Measurements from ENCODE around the gene ST3GAL6. TPM values are rescaled to one million over a fixed set of nuclear protein-coding genes. Genes with fewer than 3 reads are reported as not detected.

ST3GAL6 gene
- polyA plus RNA-seq, 1 donor from 2014 or later, result 3.7 TPM

DNA sequence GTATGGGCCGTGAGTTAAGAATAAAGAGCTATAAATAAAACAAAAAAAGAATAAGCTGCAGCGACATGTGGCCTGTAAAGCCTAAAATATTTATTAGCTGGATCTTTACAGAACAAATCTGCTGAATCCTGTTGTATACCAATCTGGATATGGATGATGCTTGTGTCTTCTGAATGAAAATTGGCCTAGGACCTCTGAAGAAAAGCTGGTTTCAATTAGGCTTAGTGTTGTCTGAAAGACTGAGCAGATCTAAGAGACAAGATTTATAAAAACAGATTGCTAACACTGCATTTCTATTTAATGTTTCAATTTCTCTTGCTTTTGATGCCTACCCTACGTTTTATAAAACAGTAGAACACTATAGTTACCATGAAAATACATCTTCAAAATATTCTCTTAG is 57.9 kb downstream of the ST3GAL6 start:
- H2AFZ ChIP-seq (ENCODE audit: low read depth, low read length), result no peak overlapping the region
- H3K9me2 ChIP-seq (ENCODE audit: insufficient read depth, low read length), result no peaks in the 10 kb centered on the region
- no peak overlapping the region for H3K4me2 ChIP-seq (ENCODE audit: low read length)
- H3K27ac ChIP-seq (ENCODE audit: low read length), result no peak overlapping the region
- TF ChIP-seq RAD21 (conservative IDR thresholded peaks at IDR 0.05), result no peak
- TF ChIP-seq SMC3 (conservative IDR thresholded peaks at IDR 0.05; ENCODE audit: poor library complexity), result no peak
- no peak for TF ChIP-seq EZH2 (IDR thresholded peaks at IDR 0.05; ENCODE audit: borderline replicate concordance, insufficient read depth, low read length, poor library complexity, severe bottlenecking)
- TF ChIP-seq EP300 (conservative IDR thresholded peaks at IDR 0.05; ENCODE audit: poor library complexity, severe bottlenecking), result no peak
- TF ChIP-seq TAF1 (IDR thresholded peaks at IDR 0.05; ENCODE audit: low read depth), result no peak
- TF ChIP-seq MXI1 (conservative IDR thresholded peaks at IDR 0.05; ENCODE audit: poor library complexity, severe bottlenecking), result no peak
- TF ChIP-seq REST (IDR thresholded peaks at IDR 0.05; ENCODE audit: borderline replicate concordance), result no peak
- no peak for TF ChIP-seq POLR2AphosphoS5 (IDR thresholded peaks at IDR 0.05)
- TF ChIP-seq, protein P1, sequence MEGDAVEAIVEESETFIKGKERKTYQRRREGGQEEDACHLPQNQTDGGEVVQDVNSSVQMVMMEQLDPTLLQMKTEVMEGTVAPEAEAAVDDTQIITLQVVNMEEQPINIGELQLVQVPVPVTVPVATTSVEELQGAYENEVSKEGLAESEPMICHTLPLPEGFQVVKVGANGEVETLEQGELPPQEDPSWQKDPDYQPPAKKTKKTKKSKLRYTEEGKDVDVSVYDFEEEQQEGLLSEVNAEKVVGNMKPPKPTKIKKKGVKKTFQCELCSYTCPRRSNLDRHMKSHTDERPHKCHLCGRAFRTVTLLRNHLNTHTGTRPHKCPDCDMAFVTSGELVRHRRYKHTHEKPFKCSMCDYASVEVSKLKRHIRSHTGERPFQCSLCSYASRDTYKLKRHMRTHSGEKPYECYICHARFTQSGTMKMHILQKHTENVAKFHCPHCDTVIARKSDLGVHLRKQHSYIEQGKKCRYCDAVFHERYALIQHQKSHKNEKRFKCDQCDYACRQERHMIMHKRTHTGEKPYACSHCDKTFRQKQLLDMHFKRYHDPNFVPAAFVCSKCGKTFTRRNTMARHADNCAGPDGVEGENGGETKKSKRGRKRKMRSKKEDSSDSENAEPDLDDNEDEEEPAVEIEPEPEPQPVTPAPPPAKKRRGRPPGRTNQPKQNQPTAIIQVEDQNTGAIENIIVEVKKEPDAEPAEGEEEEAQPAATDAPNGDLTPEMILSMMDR (IDR thresholded peaks at IDR 0.05; ENCODE audit: poor library complexity, severe bottlenecking), result no peak
- H4K20me1 ChIP-seq (ENCODE audit: insufficient read depth), result no peaks in the 10 kb centered on the region
- H3K4me3 ChIP-seq (ENCODE audit: low read length), result no peak overlapping the region
- peaks cover 5% of the 10 kb centered on the region for H3K36me3 ChIP-seq (ENCODE audit: insufficient read depth, low read length)
- H3K79me2 ChIP-seq (replicated peaks; ENCODE audit: insufficient read depth, low read length), result no peaks in the 10 kb centered on the region
- H3K27me3 ChIP-seq (ENCODE audit: insufficient read depth, low read depth, low read length), result no peaks in the 10 kb centered on the region
- no peak overlapping the region for H3K9ac ChIP-seq (ENCODE audit: low read length)
- no peaks in the 10 kb centered on the region for H3K9me3 ChIP-seq (ENCODE audit: low read length)
- H3F3A ChIP-seq (ENCODE audit: insufficient read depth, low read length, poor library complexity, severe bottlenecking), result no peaks in the 10 kb centered on the region

- Histone ChIP-seq H3K27ac (ENCODE audit: low read length) (no peak overlapping the region), H3K36me3 (ENCODE audit: insufficient read depth, low read length) (peaks cover 9% of the 10 kb centered on the region), H3K4me2 (ENCODE audit: low read length) (no peak overlapping the region), H3K27me3 (ENCODE audit: insufficient read depth, low read depth, low read length) (no peaks in the 10 kb centered on the region), H3K9ac (ENCODE audit: low read length) (no peak overlapping the region), H3K4me3 (ENCODE audit: low read length) (no peak overlapping the region), H4K20me1 (ENCODE audit: insufficient read depth) (no peaks in the 10 kb centered on the region), H3K79me2 (replicated peaks; ENCODE audit: insufficient read depth, low read length) (no peaks in the 10 kb centered on the region), H2AFZ (ENCODE audit: low read depth, low read length) (no peak overlapping the region), H3K9me2 (ENCODE audit: insufficient read depth, low read length) (no peaks in the 10 kb centered on the region), H3K9me3 (ENCODE audit: low read length) (no peaks in the 10 kb centered on the region), H3F3A (ENCODE audit: insufficient read depth, low read length, poor library complexity, severe bottlenecking) (no peaks in the 10 kb centered on the region)
- no peak for TF ChIP-seq SMC3 (conservative IDR thresholded peaks at IDR 0.05; ENCODE audit: poor library complexity)
- no peak for TF ChIP-seq EZH2 (IDR thresholded peaks at IDR 0.05; ENCODE audit: borderline replicate concordance, insufficient read depth, low read length, poor library complexity, severe bottlenecking)
- TF ChIP-seq TAF1 (IDR thresholded peaks at IDR 0.05; ENCODE audit: low read depth), result no peak
- no peak for TF ChIP-seq MXI1 (conservative IDR thresholded peaks at IDR 0.05; ENCODE audit: poor library complexity, severe bottlenecking)
- no peak for TF ChIP-seq POLR2AphosphoS5 (IDR thresholded peaks at IDR 0.05)
- TF ChIP-seq, protein P1 (IDR thresholded peaks at IDR 0.05; ENCODE audit: poor library complexity, severe bottlenecking), result no peak
- no peak for TF ChIP-seq EP300 (conservative IDR thresholded peaks at IDR 0.05; ENCODE audit: poor library complexity, severe bottlenecking)
- no peak for TF ChIP-seq RAD21 (conservative IDR thresholded peaks at IDR 0.05)
- no peak for TF ChIP-seq REST (IDR thresholded peaks at IDR 0.05; ENCODE audit: borderline replicate concordance)
These were observed 60.7 kb downstream of the ST3GAL6 start for GRCh38 chr3:98823791-98824190.
